CD14-positive monocyte (primary cell): ENCODE results near the gene NEK7. TPM values are rescaled to one million over a fixed set of nuclear protein-coding genes. Genes with fewer than 3 reads are reported as not detected.

Experiments used
- DNase-seq, 3 donors: peaks; one replicate each; pipeline ENCODE4 v3.0.0-alpha.2; 2011 to 2022
- H2AFZ ChIP-seq: 2 replicates; pipeline ENCODE4 v1.6.0; 2012; ENCODE audit warnings: mild to moderate bottlenecking, low read depth, low read length, inconsistent platforms; ENCODE audit not compliant: insufficient read depth, poor library complexity, severe bottlenecking
- H3K27ac ChIP-seq, 2 donors: 1 replicate in 1 of 2; 2 replicates in 1 of 2; pipeline ENCODE4 v1.5.1; 2012 to 2013; ENCODE audit warnings: low read length in 2 of 2, control low read depth in 1 of 2, inconsistent platforms in 1 of 2, low read depth in 1 of 2, mild to moderate bottlenecking in 1 of 2
- H3K27me3 ChIP-seq, 2 donors: one replicate each; pipeline versions ENCODE4 v1.6.0 to v1.6.1; 2011 to 2013; ENCODE audit warnings: low read length in 2 of 2; ENCODE audit not compliant: control insufficient read depth in 2 of 2, insufficient read depth in 2 of 2
- H3K36me3 ChIP-seq, 2 donors: replicated peaks in 1 of 2; 1 replicate in 1 of 2; 2 replicates in 1 of 2; pipeline versions ENCODE4 v1.5.1 to v1.6.1; 2012 to 2013; ENCODE audit warnings: low read length in 2 of 2, control low read depth in 1 of 2, inconsistent platforms in 1 of 2, mild to moderate bottlenecking in 1 of 2; ENCODE audit not compliant: insufficient read depth in 2 of 2, control insufficient read depth in 1 of 2
- H3K4me1 ChIP-seq, 2 donors: 1 replicate in 1 of 2; 2 replicates in 1 of 2; pipeline versions ENCODE4 v1.5.1 to v1.6.1; 2012 to 2013; ENCODE audit warnings: low read length in 2 of 2, control low read depth in 1 of 2, inconsistent platforms in 1 of 2, mild to moderate bottlenecking in 1 of 2, moderate library complexity in 1 of 2; ENCODE audit not compliant: insufficient read depth in 2 of 2, control insufficient read depth in 1 of 2
- H3K4me2 ChIP-seq: replicated peaks from 2 replicates; pipeline ENCODE3; 2012; ENCODE audit warnings: low read length, moderate library complexity, mild to moderate bottlenecking; ENCODE audit not compliant: poor library complexity, severe bottlenecking; ENCODE audit errors: extremely low read depth
- H3K4me3 ChIP-seq, 3 experiments: fragments of 200-600 bp in 1 of 3; sonication (generic) in 1 of 3; replicated peaks in 1 of 3; 1 replicate in 2 of 3; 2 replicates in 1 of 3; pipeline ENCODE4 v1.5.1; 2011 to 2013; ENCODE audit warnings: low read length in 3 of 3, mild to moderate bottlenecking in 3 of 3, control low read depth in 2 of 3, low read depth in 2 of 3, inconsistent platforms in 1 of 3, moderate library complexity in 1 of 3
- H3K79me2 ChIP-seq: 2 replicates; pipeline ENCODE4 v1.6.0; 2012; ENCODE audit warnings: mild to moderate bottlenecking, control low read depth, inconsistent platforms, low read length, moderate library complexity; ENCODE audit not compliant: insufficient read depth
- H3K9ac ChIP-seq: 2 replicates; pipeline ENCODE4 v1.6.0; 2017; ENCODE audit warnings: low read length, mild to moderate bottlenecking; ENCODE audit not compliant: insufficient read depth, poor library complexity, severe bottlenecking
- H3K9me3 ChIP-seq, 2 donors: replicated peaks in 1 of 2; 1 replicate in 1 of 2; 2 replicates in 1 of 2; pipeline versions ENCODE4 v1.5.1 to v1.6.1; 2012 to 2013; ENCODE audit warnings: low read length in 2 of 2, control low read depth in 1 of 2; ENCODE audit not compliant: control insufficient read depth in 1 of 2, insufficient read depth in 1 of 2
- H4K20me1 ChIP-seq: 2 replicates; pipeline ENCODE4 v1.6.0; 2012; ENCODE audit warnings: mild to moderate bottlenecking, low read length, control low read depth, moderate library complexity; ENCODE audit not compliant: insufficient read depth
- H3K27ac Mint-ChIP-seq, 7 donors: one replicate each; pipeline ENCODE4 v1.8.0; 2020; ENCODE audit warnings: mild to moderate bottlenecking in 7 of 7, mixed read lengths in 7 of 7, moderate library complexity in 6 of 7, inconsistent platforms in 2 of 7
- H3K27me3 Mint-ChIP-seq, 3 donors: one replicate each; pipeline ENCODE4 v1.8.0; 2021 to 2022; ENCODE audit warnings: low read depth in 3 of 3, mild to moderate bottlenecking in 3 of 3, mixed read lengths in 3 of 3, moderate library complexity in 3 of 3, inconsistent platforms in 1 of 3
- H3K36me3 Mint-ChIP-seq, 2 donors: one replicate each; pipeline ENCODE4 v1.8.0; 2020; ENCODE audit warnings: mixed read lengths in 2 of 2, inconsistent platforms in 1 of 2, mild to moderate bottlenecking in 1 of 2
- H3K4me1 Mint-ChIP-seq: one replicate; pipeline ENCODE4 v1.8.0; 2020; ENCODE audit warnings: mild to moderate bottlenecking, mixed read lengths
- H3K4me3 Mint-ChIP-seq, 2 donors: one replicate each; pipeline ENCODE4 v1.8.0; 2020; ENCODE audit warnings: mild to moderate bottlenecking in 2 of 2, mixed read lengths in 2 of 2, moderate library complexity in 1 of 2
- H3K9me3 Mint-ChIP-seq, 7 donors: one replicate each; pipeline ENCODE4 v1.8.0; 2020 to 2022; ENCODE audit warnings: mixed read lengths in 7 of 7, mild to moderate bottlenecking in 6 of 7, moderate library complexity in 6 of 7, inconsistent platforms in 2 of 7
- CTCF ChIP-seq: fragments of 200-600 bp; IDR thresholded peaks from one replicate; pipeline ENCODE4 v1.8.0; 2022; ENCODE audit warnings: antibody characterized with exemption, mild to moderate bottlenecking
- WGBS: methylation state at CpG from one replicate; pipeline ENCODE4 v1.1.5; 2013; ENCODE audit warnings: missing lambda C conversion rate; ENCODE audit not compliant: insufficient coverage; 5-methylcytosine and 5-hydroxymethylcytosine counted together
- intact Hi-C, 2 donors: fragments of 100-400 bp; cut with micrococcal nuclease; formaldehyde crosslinking; loops; one replicate each; pipeline versions ENCODE4 v1.15.0 to v1.15.1; 2023
- polyA plus RNA-seq, 3 donors: library from polyadenylated mRNA; depleted of rRNA in 1 of 3; unstranded in 2 of 3; stranded (reverse) in 1 of 3; fragments of 300-500 nt in 2 of 3; fragments of >200 nt in 1 of 3; fragmentation: Illumina TruSeq in 2 of 3; gene quantifications; 1 replicate in 2 of 3; 2 replicates in 1 of 3; pipeline ENCODE4 v1.2.3, GENCODE V29; 2012 to 2021

Gene NEK7
- polyA plus RNA-seq, 3 donors, result 16.0 to 50.1 (median 46.5) TPM

GRCh38 chr1:198267056-198267455, 110.3 kb downstream of the NEK7 start:
- H3K27me3 Mint-ChIP-seq, result no peaks in the 10 kb centered on the region
- intact Hi-C loops, result no loop called here
- no peak overlapping the region for H3K27ac ChIP-seq
- H4K20me1 ChIP-seq, result peaks cover 36% of the 10 kb centered on the region
- H3K9me3 Mint-ChIP-seq, result no peaks in the 10 kb centered on the region
- peaks cover 10 to 13% of the 10 kb centered on the region in 2 donors for H3K36me3 Mint-ChIP-seq
- H3K4me3 Mint-ChIP-seq, result no peak overlapping the region
- H3K4me2 ChIP-seq, result no peak overlapping the region
- peaks cover 0 to 25% of the 10 kb centered on the region in 2 donors for H3K36me3 ChIP-seq
- H3K9me3 ChIP-seq, result no peaks in the 10 kb centered on the region
- H3K27me3 ChIP-seq, result no peaks in the 10 kb centered on the region
- H3K4me3 ChIP-seq, result no peak overlapping the region
- DNase-seq, result no peak
- no peaks in the 10 kb centered on the region for H3K4me1 Mint-ChIP-seq
- no peak for TF ChIP-seq CTCF
- no peak overlapping the region for H2AFZ ChIP-seq
- H3K27ac Mint-ChIP-seq, result no peak overlapping the region
- H3K4me1 ChIP-seq, result no peaks in the 10 kb centered on the region
- H3K79me2 ChIP-seq, result no peaks in the 10 kb centered on the region
- H3K9ac ChIP-seq, result no peak overlapping the region

- Histone ChIP-seq H3K4me2 (no peak overlapping the region), H2AFZ (no peak overlapping the region), H3K79me2 (no peaks in the 10 kb centered on the region), H3K9ac (no peak overlapping the region), H3K4me1 (no peaks in the 10 kb centered on the region), H3K27me3 (no peaks in the 10 kb centered on the region), H3K4me3 (no peak overlapping the region), H3K36me3 (peaks cover 0 to 25% of the 10 kb centered on the region in 2 donors), H3K9me3 (no peaks in the 10 kb centered on the region), H3K27ac (no peak overlapping the region), H4K20me1 (peaks cover 29% of the 10 kb centered on the region)
- H3K27ac Mint-ChIP-seq, result no peak overlapping the region
- H3K9me3 Mint-ChIP-seq, result no peaks in the 10 kb centered on the region
- H3K4me1 Mint-ChIP-seq, result no peaks in the 10 kb centered on the region
- no peak for TF ChIP-seq CTCF
- intact Hi-C loops, result no loop called here
- no peak overlapping the region for H3K4me3 Mint-ChIP-seq
- H3K36me3 Mint-ChIP-seq, result peaks cover 10 to 13% of the 10 kb centered on the region in 2 donors
- WGBS, result 100% methylated on average over 3 of the region's 4 CpGs
- H3K27me3 Mint-ChIP-seq, result no peaks in the 10 kb centered on the region
- no peak for DNase-seq
These were observed 111.1 kb downstream of the NEK7 start for GRCh38 chr1:198267921-198268320.
